Naive thymus-derived CD8-positive, alpha-beta T cell (primary cell): ENCODE data around the gene GPC4. TPM values are rescaled to one million over a fixed set of nuclear protein-coding genes. Genes with fewer than 3 reads are reported as not detected.
A peak's percentile ranks its signal among the peaks of the same experiment; 100 is the strongest.

Experiments used
- ATAC-seq, 2 donors: fragments of 150-1000 bp; cut with Tn5 transposase in 1 of 2; sonication (Bioruptor Pico), chemical (Tn5 transposase) in 1 of 2; 1 replicate in 1 of 2; 2 replicates in 1 of 2; pipeline ENCODE4 v1.10.0; 2021; ENCODE audit warnings: mild to moderate bottlenecking in 2 of 2, moderate library complexity in 2 of 2
- POLR2A ChIA-PET: fragments of 350-600 bp; sonication (Branson Sonifier 250); formaldehyde crosslinking; loops from one replicate; lab custom pipeline; 2021; ENCODE audit warnings: antibody characterized with exemption; lab: Charles Lee
- DNase-seq, 10 donors: peaks; one replicate each; pipeline versions ENCODE4 v3.0.0 to v3.0.0-alpha.2; 2020 to 2022
- H3K27ac Mint-ChIP-seq, 10 donors: one replicate each; pipeline ENCODE4 v1.8.0; 2020 to 2022; ENCODE audit warnings: mild to moderate bottlenecking in 10 of 10, mixed read lengths in 10 of 10, moderate library complexity in 4 of 10, inconsistent platforms in 1 of 10
- H3K27me3 Mint-ChIP-seq, 5 donors: one replicate each; pipeline ENCODE4 v1.8.0; 2021 to 2022; ENCODE audit warnings: mixed read lengths in 5 of 5
- H3K36me3 Mint-ChIP-seq, 3 donors: one replicate each; pipeline ENCODE4 v1.8.0; 2020 to 2022; ENCODE audit warnings: mixed read lengths in 3 of 3, mild to moderate bottlenecking in 2 of 3, inconsistent platforms in 1 of 3
- H3K4me1 Mint-ChIP-seq, 4 donors: one replicate each; pipeline ENCODE4 v1.8.0; 2021 to 2022; ENCODE audit warnings: mixed read lengths in 4 of 4
- H3K4me3 Mint-ChIP-seq, 10 donors: one replicate each; pipeline ENCODE4 v1.8.0; 2020 to 2022; ENCODE audit warnings: mild to moderate bottlenecking in 10 of 10, mixed read lengths in 10 of 10, moderate library complexity in 6 of 10, inconsistent platforms in 1 of 10
- H3K9me3 Mint-ChIP-seq, 9 donors: one replicate each; pipeline ENCODE4 v1.8.0; 2020 to 2022; ENCODE audit warnings: mixed read lengths in 9 of 9, mild to moderate bottlenecking in 3 of 9, inconsistent platforms in 1 of 9, moderate library complexity in 1 of 9
- polyA plus RNA-seq, 3 donors: library from polyadenylated mRNA; unstranded; fragments of 300-500 nt; fragmentation: Illumina TruSeq; gene quantifications; one replicate each; pipeline ENCODE4 v1.2.3, GENCODE V29; 2021
- total RNA-seq, 8 experiments: library from RNA in 2 of 8; stranded (reverse) in 2 of 8; gene quantifications; one replicate each; pipeline ENCODE4 v1.2.3 and lab custom pipeline; 2021 to 2026

Gene GPC4
- total RNA-seq (not detected), polyA plus RNA-seq (not detected), total RNA-seq (lab: John Stamatoyannopoulos, UW) (0 to 0.17 (median 0) reads per million in 6 experiments)

- peaks cover 0 to 14% (median 9%) of the 10 kb centered on the region in 4 donors for H3K4me1 Mint-ChIP-seq
- POLR2A ChIA-PET, result no interaction called here
- peaks cover 10 to 57% (median 40%) of the 10 kb centered on the region in 5 donors for H3K27me3 Mint-ChIP-seq
- H3K4me3 Mint-ChIP-seq, result peak within 1 kb of the TSS in 9 of 10 donors; percentile 31 to 72 (median 57)
- DNase-seq, result no peak
- no peak within 1 kb of the TSS for H3K27ac Mint-ChIP-seq
- peaks cover 0 to 8% (median 0%) of the 10 kb centered on the region in 3 donors for H3K36me3 Mint-ChIP-seq
- no peak for ATAC-seq
- peaks cover 0 to 5% (median 0%) of the 10 kb centered on the region in 9 donors for H3K9me3 Mint-ChIP-seq
These were observed at the start of gene GPC4 for GRCh38 chrX:133415276-133416105. GPC4 (minus strand) TSS chrX:133415489; CDS start chrX:133414965, 524 bp downstream.

GRCh38 chrX:133461231-133461630 lies 45.9 kb upstream of the GPC4 start:
- no peaks in the 10 kb centered on the region for H3K4me1 Mint-ChIP-seq
- no peak overlapping the region for H3K4me3 Mint-ChIP-seq
- H3K36me3 Mint-ChIP-seq, result no peaks in the 10 kb centered on the region
- peaks cover 0 to 3% (median 0%) of the 10 kb centered on the region in 5 donors for H3K27me3 Mint-ChIP-seq
- peaks cover 0 to 3% (median 0%) of the 10 kb centered on the region in 9 donors for H3K9me3 Mint-ChIP-seq
- ATAC-seq (no peak), DNase-seq (no peak)
- H3K27ac Mint-ChIP-seq, result no peak overlapping the region
- POLR2A ChIA-PET, result no interaction called here

GRCh38 chrX:133454924-133455323 lies 39.6 kb upstream of the GPC4 start:
- POLR2A ChIA-PET, result no interaction called here
- H3K27ac Mint-ChIP-seq, result no peak overlapping the region
- peaks cover 0 to 3% (median 0%) of the 10 kb centered on the region in 5 donors for H3K27me3 Mint-ChIP-seq
- DNase-seq (no peak), ATAC-seq (no peak)
- H3K36me3 Mint-ChIP-seq, result no peaks in the 10 kb centered on the region
- peaks cover 0 to 1% (median 0%) of the 10 kb centered on the region in 9 donors for H3K9me3 Mint-ChIP-seq
- H3K4me3 Mint-ChIP-seq, result no peak overlapping the region
- H3K4me1 Mint-ChIP-seq, result no peaks in the 10 kb centered on the region

DNA sequence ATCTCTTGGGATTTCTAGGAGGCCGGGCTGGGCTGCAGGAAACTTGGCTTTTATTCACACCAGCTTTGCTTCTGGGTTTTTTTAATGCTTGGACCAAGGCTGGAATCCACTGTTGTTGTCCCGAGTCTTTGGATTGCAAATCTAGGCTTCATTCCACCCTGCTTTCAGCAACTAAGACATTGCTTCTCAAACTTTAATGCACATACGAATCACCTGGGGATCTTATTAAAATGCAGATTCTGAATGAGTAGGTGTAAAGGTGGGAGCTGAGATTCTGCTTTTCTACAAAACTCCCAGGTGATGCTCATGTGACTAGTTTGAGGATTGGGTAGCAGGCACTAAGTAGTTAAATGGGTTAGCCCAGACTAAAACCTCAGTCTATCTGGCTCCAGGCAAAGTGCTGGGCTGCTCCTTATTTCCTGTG lies 39.2 kb upstream of the GPC4 start:
- Mint-ChIP-seq H3K4me1 (no peaks in the 10 kb centered on the region), H3K4me3 (no peak overlapping the region), H3K27me3 (peaks cover 0 to 3% (median 0%) of the 10 kb centered on the region in 5 donors), H3K27ac (peak overlapping the region in 1 of 10 donors; percentile 29), H3K36me3 (no peaks in the 10 kb centered on the region), H3K9me3 (peaks cover 0 to 1% (median 0%) of the 10 kb centered on the region in 9 donors)
- DNase-seq (no peak), ATAC-seq (no peak)
- POLR2A ChIA-PET, result no interaction called here

DNA sequence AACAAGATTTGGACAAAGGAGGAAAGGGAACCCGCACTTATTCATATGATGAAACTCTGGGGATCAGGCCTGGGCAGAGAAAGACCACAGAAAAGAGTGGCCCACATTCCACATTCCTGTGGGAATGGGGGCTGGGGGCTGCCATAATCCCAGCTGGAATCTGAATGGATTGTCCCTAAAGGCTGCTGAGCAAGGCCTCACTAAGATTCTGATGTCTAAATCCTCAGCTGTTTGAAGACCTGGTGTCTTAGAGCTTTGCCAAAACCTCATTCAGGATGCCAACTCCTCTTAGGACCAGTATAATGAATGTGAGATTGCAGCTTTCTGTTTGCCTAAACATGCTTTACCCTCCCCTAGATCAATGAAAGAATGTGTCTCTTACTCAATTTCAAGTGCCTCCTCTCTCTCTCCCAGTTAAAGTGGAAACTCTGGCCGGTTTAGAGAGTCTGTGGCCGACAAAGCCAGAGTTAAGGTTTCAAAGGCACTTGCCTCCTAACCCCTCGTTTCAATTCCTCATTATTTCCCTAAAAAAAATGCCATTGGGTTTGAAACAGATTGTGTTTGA lies 33.3 kb upstream of the GPC4 start:
- peaks cover 0 to 9% (median 0%) of the 10 kb centered on the region in 5 donors for H3K27me3 Mint-ChIP-seq
- DNase-seq (no peak), ATAC-seq (no peak)
- no peak overlapping the region for H3K27ac Mint-ChIP-seq
- no peak overlapping the region for H3K4me3 Mint-ChIP-seq
- no peaks in the 10 kb centered on the region for H3K36me3 Mint-ChIP-seq
- POLR2A ChIA-PET, result interaction anchor here (0.7 kb wide), 1 partner anchor 288 kb away, joined by 3 read pairs; no protein-coding TSS in a partner anchor
- peaks cover 0 to 3% (median 0%) of the 10 kb centered on the region in 9 donors for H3K9me3 Mint-ChIP-seq
- H3K4me1 Mint-ChIP-seq, result peaks cover 1 to 8% (median 6%) of the 10 kb centered on the region in 4 donors

DNA sequence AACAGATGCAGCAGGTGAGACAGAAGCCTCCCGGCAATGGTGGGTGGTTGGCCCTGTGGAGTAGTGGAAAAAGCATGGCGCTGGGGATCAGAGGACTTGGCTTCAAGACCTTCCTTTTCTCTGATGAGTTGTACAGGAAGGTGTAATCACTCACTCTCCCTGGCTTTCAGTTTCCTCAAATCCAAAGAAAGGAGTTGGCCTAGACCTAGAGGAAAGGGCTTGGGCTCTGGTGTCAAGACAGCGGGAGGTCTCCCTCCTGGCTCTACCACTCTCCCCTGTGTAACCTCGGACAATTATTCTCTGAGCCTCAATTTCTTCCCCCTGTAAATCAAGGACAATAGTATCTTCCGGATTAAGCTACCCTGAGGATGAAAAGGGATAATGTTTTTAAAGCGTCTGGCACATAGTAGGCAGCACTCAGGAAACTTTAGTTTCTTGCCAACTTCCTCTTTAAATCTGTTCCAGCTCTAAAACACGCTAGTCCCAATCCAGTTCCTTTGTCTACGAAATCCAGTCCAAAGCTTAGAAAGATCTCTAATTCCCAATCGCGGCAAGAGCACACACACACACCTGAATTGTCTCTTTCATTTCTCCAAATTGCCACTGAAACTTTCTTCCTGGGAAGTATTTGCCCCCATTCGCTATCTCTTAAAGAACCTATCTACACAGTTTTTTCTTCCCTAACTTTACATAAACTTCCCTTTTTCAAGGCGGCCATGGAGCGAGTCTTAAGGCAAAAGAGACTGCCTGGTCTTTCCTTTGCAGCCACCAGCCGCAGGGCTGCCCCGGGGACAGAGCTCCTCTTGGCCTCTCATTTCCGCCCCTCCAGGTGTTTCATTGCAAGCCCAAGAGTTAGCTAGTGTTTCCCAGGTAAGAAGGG lies 29.9 kb upstream of the GPC4 start:
- Mint-ChIP-seq H3K36me3 (no peaks in the 10 kb centered on the region), H3K27ac (peak overlapping the region in 1 of 10 donors; percentile 41), H3K4me1 (peaks cover 1 to 8% (median 6%) of the 10 kb centered on the region in 4 donors), H3K4me3 (peak overlapping the region in 8 of 10 donors; percentile 9 to 73 (median 46)), H3K27me3 (peaks cover 0 to 9% (median 4%) of the 10 kb centered on the region in 5 donors), H3K9me3 (peaks cover 0 to 2% (median 0%) of the 10 kb centered on the region in 9 donors)
- POLR2A ChIA-PET, result no interaction called here
- ATAC-seq (no peak), DNase-seq (no peak)

DNA sequence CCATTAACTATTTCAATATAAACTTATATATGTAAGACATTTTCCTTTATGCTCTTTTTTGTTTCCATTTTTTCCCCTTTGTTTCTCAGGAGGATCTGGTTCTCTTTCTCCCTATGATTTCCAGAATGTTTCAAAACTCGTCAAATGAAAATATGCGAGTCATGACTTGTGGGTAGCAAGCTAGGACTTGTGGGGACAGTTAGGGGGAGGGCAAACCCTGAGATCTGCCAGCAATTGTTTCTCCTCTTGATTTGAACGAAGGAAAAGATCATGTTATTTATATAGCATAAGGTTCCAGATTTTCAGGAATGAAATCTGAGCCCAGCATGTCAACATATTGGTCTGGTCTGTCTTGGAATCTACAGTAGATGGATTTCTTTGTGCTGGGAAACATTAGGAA lies 28.9 kb upstream of the GPC4 start:
- H3K27me3 Mint-ChIP-seq, result peaks cover 0 to 9% (median 5%) of the 10 kb centered on the region in 5 donors
- POLR2A ChIA-PET, result no interaction called here
- H3K27ac Mint-ChIP-seq, result no peak overlapping the region
- peaks cover 0 to 2% (median 0%) of the 10 kb centered on the region in 9 donors for H3K9me3 Mint-ChIP-seq
- H3K4me1 Mint-ChIP-seq, result peaks cover 1 to 8% (median 6%) of the 10 kb centered on the region in 4 donors
- no peak for DNase-seq
- H3K36me3 Mint-ChIP-seq, result no peaks in the 10 kb centered on the region
- no peak overlapping the region for H3K4me3 Mint-ChIP-seq
- no peak for ATAC-seq

DNA sequence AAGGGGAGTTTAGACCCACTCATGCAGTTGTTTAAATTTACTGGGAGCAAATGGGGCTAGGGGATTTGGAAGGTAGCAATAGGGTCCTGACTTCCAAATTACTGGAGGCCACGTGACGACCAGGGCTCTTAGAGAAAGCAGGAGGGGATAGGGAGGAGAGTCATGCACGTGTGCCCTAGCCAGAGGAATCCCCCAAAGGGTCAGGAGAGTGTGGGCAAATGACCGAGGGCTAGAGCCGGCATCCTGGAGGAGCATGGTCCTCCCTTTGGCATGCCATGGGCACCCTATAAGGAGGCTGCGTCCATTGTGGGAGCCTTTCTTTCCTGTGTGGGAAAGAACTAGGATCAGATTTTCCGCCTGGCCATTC lies 25.5 kb upstream of the GPC4 start:
- Mint-ChIP-seq H3K27ac (no peak overlapping the region), H3K9me3 (no peaks in the 10 kb centered on the region), H3K4me1 (peaks cover 1 to 8% (median 6%) of the 10 kb centered on the region in 4 donors), H3K27me3 (peaks cover 0 to 8% (median 2%) of the 10 kb centered on the region in 5 donors), H3K36me3 (no peaks in the 10 kb centered on the region), H3K4me3 (no peak overlapping the region)
- POLR2A ChIA-PET, result no interaction called here
- ATAC-seq, result no peak
- DNase-seq, result no peak

GRCh38 chrX:133440081-133440796 lies 24.9 kb upstream of the GPC4 start:
- ATAC-seq (no peak), DNase-seq (no peak)
- Mint-ChIP-seq H3K36me3 (no peaks in the 10 kb centered on the region), H3K4me3 (no peak overlapping the region), H3K27me3 (peaks cover 0 to 6% (median 2%) of the 10 kb centered on the region in 5 donors), H3K27ac (no peak overlapping the region), H3K9me3 (no peaks in the 10 kb centered on the region), H3K4me1 (peaks cover 0 to 2% (median 1%) of the 10 kb centered on the region in 4 donors)
- POLR2A ChIA-PET, result no interaction called here

GRCh38 chrX:133437766-133438165 lies 22.5 kb upstream of the GPC4 start:
- H3K36me3 Mint-ChIP-seq, result no peaks in the 10 kb centered on the region
- no peak for ATAC-seq
- POLR2A ChIA-PET, result no interaction called here
- H3K9me3 Mint-ChIP-seq, result no peaks in the 10 kb centered on the region
- no peaks in the 10 kb centered on the region for H3K4me1 Mint-ChIP-seq
- H3K27ac Mint-ChIP-seq, result no peak overlapping the region
- peaks cover 0 to 6% (median 0%) of the 10 kb centered on the region in 5 donors for H3K27me3 Mint-ChIP-seq
- no peak for DNase-seq
- H3K4me3 Mint-ChIP-seq, result no peak overlapping the region

GRCh38 chrX:133437356-133437755 lies 22.1 kb upstream of the GPC4 start:
- DNase-seq, result no peak
- H3K27ac Mint-ChIP-seq, result no peak overlapping the region
- no peaks in the 10 kb centered on the region for H3K36me3 Mint-ChIP-seq
- no peak for ATAC-seq
- peaks cover 0 to 6% (median 0%) of the 10 kb centered on the region in 5 donors for H3K27me3 Mint-ChIP-seq
- no peak overlapping the region for H3K4me3 Mint-ChIP-seq
- POLR2A ChIA-PET, result no interaction called here
- no peaks in the 10 kb centered on the region for H3K4me1 Mint-ChIP-seq
- H3K9me3 Mint-ChIP-seq, result no peaks in the 10 kb centered on the region
